Measurements from ENCODE around the gene HDLBP.
A peak's percentile ranks its signal among the peaks of the same experiment; 100 is the strongest.

Gene HDLBP

DNA sequence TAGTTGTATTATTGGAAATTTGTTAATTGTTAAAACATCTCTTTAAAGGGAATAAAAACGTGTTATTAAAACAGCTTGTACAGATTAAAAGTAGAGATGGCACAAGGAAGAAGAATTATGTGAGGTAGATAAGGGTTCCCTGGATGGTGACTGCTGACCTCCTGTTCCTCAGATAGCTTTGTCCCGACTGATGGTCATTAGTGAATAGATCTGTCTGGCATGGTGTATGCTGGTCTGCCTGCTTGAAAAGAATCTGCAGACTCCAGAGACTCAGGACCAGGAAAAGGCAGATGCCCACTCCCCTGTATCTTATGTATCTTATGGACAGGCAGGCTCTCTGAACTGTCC is 35.0 kb upstream of the HDLBP start:
- no peak for DNase-seq (ENCODE audit: low read depth)
- H3K4me3 ChIP-seq (ENCODE audit: low read length): no peak overlapping the region
- TF ChIP-seq, protein P1, sequence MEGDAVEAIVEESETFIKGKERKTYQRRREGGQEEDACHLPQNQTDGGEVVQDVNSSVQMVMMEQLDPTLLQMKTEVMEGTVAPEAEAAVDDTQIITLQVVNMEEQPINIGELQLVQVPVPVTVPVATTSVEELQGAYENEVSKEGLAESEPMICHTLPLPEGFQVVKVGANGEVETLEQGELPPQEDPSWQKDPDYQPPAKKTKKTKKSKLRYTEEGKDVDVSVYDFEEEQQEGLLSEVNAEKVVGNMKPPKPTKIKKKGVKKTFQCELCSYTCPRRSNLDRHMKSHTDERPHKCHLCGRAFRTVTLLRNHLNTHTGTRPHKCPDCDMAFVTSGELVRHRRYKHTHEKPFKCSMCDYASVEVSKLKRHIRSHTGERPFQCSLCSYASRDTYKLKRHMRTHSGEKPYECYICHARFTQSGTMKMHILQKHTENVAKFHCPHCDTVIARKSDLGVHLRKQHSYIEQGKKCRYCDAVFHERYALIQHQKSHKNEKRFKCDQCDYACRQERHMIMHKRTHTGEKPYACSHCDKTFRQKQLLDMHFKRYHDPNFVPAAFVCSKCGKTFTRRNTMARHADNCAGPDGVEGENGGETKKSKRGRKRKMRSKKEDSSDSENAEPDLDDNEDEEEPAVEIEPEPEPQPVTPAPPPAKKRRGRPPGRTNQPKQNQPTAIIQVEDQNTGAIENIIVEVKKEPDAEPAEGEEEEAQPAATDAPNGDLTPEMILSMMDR (conservative IDR thresholded peaks at IDR 0.05; ENCODE audit: low read length): no peak

DNA sequence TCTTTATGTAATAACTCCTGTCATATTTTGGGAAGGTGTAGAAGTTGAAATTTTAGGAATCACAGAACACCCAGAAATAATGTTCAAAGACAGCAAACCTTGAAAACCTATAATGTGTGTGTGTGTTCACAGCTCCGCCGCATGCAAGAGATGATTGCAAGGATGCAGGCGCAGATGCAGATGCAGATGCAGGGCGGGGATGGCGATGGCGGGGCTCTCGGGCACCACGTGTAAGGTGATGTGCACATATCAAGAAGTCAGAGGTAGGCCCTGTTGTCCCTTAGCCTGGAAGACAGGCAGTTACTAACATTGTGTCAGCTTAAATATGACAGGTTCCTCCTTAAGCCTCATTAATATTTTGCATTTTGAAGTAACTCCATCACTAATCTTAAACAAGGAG is 34.5 kb upstream of the HDLBP start:
- H3K4me3 ChIP-seq (ENCODE audit: low read length): no peak overlapping the region
- no peak for DNase-seq (ENCODE audit: low read depth)
- TF ChIP-seq, protein P1 (conservative IDR thresholded peaks at IDR 0.05; ENCODE audit: low read length): no peak

DNA sequence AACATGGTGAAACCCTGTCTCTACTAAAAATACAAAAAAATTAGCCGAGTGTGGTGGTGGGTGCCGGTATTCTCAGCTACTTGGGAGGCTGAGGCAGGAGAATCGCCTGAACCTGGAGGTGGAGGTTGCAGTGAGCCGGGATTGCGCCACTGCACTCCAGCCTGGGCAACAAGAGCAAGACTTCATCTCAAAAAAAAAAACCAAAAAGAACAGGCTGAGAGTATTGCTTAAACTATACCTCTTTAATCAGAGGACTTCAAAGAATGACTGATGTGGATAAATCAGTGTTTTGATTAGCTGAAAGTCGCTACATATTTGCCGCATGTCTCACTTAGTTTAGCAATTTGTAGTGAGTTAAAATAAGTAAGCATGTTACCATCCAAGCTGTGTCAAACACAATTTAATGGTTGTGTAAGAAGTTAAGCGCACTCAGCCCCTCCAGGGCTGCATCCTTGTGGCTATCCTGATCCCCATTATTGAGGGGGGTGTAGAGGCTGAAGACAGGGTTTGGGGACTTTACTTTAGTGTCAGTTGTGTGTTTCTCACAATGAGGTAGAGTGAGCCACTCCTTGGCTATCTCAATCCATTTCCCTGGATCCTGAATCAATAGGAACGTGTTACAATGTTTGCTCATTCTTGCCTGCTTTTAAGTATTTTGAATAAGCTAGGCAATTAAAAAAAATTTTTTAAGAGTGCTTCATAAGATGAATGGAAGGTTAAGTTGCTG is 29.6 kb upstream of the HDLBP start:
- TF ChIP-seq, protein P1 (conservative IDR thresholded peaks at IDR 0.05; ENCODE audit: low read length): no peak
- no peak overlapping the region for H3K4me3 ChIP-seq (ENCODE audit: low read length)
- peak; percentile 58 for DNase-seq (ENCODE audit: low read depth)

DNA sequence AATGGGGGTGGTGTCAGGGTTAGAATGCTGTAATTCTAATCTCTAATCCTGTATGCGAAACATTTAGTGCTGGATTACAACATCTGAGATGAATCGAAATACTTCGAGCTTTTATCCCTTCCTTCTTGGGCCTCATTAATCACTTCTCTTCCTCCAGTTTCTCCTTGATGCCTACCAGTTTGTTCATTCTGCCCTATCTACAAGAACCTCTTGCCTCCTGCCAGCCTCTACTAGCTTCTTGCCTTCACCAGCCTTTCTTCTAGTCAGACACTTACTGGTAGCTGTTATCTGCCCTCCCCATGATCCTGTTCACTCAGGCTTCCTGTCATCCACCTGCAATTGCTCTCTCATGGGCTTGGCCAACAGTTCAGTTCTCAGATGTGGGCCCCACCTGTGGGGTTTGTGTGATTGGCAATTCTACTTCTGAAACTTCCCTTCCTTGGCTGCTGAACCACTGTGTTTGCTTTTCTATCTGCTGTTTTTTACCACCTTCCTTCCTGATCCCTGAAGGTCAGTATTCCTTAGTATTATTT is 25.2 kb upstream of the HDLBP start:
- TF ChIP-seq, protein P1 (conservative IDR thresholded peaks at IDR 0.05; ENCODE audit: low read length): no peak
- H3K4me3 ChIP-seq (ENCODE audit: low read length): no peak overlapping the region
- DNase-seq (ENCODE audit: low read depth): no peak

DNA sequence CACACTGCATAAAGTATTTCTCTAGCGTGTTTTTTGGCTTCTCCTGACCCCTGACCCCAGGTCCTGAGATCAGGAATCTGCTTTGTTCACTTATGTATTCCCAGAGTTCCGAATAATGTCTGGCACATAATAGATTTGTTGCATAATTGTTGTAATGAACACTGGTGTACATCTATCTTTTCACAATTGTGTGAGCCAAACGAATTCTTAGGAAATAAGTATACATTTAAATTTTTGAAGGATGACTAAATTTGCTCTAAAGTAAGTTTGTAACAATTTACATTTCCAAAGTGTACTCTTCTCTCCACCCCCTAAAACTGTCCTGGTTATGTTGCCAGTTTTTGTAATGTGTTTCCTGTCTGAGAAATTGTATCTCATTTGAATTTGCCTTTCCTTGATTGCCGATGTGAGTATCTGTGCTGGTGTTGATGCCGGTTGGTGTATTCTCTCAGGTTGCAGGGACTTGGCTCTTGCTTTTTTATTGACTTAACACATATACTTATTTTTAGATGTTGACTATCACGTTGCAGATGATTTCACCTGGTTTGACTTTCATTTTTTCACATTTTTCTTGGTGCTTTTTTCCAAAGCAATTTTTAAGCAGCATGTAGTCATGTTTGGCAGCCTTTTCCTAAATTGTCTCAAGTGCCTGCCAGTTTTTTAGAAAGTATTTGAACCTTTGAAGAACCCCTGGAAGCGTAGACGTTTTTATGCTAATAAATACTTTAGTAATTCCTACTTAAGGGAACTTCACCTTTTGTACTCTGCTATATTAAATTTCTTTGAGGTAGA is 24.6 kb upstream of the HDLBP start:
- TF ChIP-seq, protein P1 (conservative IDR thresholded peaks at IDR 0.05; ENCODE audit: low read length): no peak
- no peak overlapping the region for H3K4me3 ChIP-seq (ENCODE audit: low read length)
- DNase-seq (ENCODE audit: low read depth): no peak

DNA sequence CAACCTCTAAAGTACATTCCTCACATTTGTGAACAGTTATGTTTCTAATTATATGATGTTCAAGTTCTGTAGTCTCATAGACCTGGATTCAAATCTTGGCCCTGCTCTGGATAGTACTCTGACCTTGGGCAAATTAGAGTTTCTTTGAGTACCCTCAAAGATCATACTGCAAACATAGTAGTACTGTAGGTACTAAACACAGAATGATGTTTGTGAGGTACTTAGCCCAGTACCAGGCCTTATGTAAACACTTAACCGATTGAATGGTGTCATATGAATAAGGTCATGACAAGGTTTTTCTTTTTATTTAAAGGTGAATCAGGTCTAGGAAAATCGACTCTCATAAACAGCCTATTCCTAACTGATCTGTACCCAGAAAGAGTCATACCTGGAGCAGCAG is 19.3 kb upstream of the HDLBP start:
- DNase-seq (ENCODE audit: low read depth): no peak
- H3K4me3 ChIP-seq (ENCODE audit: low read length): no peak overlapping the region
- TF ChIP-seq, protein P1 (conservative IDR thresholded peaks at IDR 0.05; ENCODE audit: low read length): no peak

DNA sequence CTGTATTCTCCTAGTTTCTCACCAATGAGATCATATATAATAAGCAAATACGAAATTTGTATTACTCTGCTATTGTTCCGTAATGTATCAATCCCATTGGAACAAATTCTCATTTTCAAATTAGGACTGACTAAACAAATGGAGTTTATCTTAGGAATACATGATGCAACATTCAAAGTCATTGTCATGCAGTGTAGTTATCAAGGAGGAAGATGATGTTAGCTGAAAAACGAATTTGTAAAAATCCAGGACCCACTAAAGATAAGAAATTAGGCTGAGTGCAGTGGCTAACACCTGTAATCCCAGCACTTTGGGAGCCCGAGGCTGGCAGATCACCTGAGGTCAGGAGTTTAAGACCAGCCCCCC is 15.1 kb upstream of the HDLBP start:
- H3K4me3 ChIP-seq (ENCODE audit: low read length): no peak overlapping the region
- no peak for DNase-seq (ENCODE audit: low read depth)
- TF ChIP-seq, protein P1 (conservative IDR thresholded peaks at IDR 0.05; ENCODE audit: low read length): no peak

All from AG10803 (cell line).